Naive thymus-derived CD4-positive, alpha-beta T cell (primary cell): ENCODE data around the gene ARNT2. TPM values are rescaled to one million over a fixed set of nuclear protein-coding genes. Genes with fewer than 3 reads are reported as not detected.

Experiments used
- ATAC-seq: fragments of 150-1000 bp; cut with Tn5 transposase; 2 replicates; pipeline ENCODE4 v1.10.0; 2021; ENCODE audit warnings: mild to moderate bottlenecking, moderate library complexity
- CTCF ChIA-PET: fragments of 350-600 bp; sonication (Branson Sonifier 250); formaldehyde crosslinking; loops from one replicate; lab custom pipeline; 2021; ENCODE audit warnings: antibody characterized with exemption; lab: Charles Lee
- POLR2A ChIA-PET: fragments of 350-600 bp; sonication (Branson Sonifier 250); formaldehyde crosslinking; loops from one replicate; lab custom pipeline; 2021; ENCODE audit warnings: antibody characterized with exemption, inconsistent platforms; lab: Charles Lee
- DNase-seq, 9 donors: peaks; one replicate each; pipeline versions ENCODE4 v3.0.0 to v3.0.0-alpha.2; 2020 to 2022; ENCODE audit warnings: mixed read lengths in 1 of 9
- H3K27ac ChIP-seq: one replicate; pipeline ENCODE4 v1.7.0; 2013; ENCODE audit warnings: mild to moderate bottlenecking, low read depth, low read length, moderate library complexity
- H3K27me3 ChIP-seq, 2 donors: one replicate each; pipeline ENCODE4 v1.7.0; 2013; ENCODE audit warnings: low read length in 2 of 2, mild to moderate bottlenecking in 2 of 2, moderate library complexity in 2 of 2; ENCODE audit not compliant: control insufficient read depth in 2 of 2, insufficient read depth in 2 of 2
- H3K36me3 ChIP-seq, 3 experiments: 1 replicate in 2 of 3; 2 replicates in 1 of 3; pipeline ENCODE4 v1.7.0; 2013; ENCODE audit warnings: low read length in 3 of 3, mild to moderate bottlenecking in 3 of 3, moderate library complexity in 1 of 3; ENCODE audit not compliant: insufficient read depth in 3 of 3, control insufficient read depth in 2 of 3
- H3K4me1 ChIP-seq, 2 donors: one replicate each; pipeline ENCODE4 v1.7.0; 2013; ENCODE audit warnings: low read length in 2 of 2, mild to moderate bottlenecking in 2 of 2, moderate library complexity in 1 of 2; ENCODE audit not compliant: control insufficient read depth in 2 of 2, insufficient read depth in 2 of 2
- H3K4me3 ChIP-seq: 2 replicates; pipeline ENCODE4 v1.7.0; 2013; ENCODE audit warnings: mild to moderate bottlenecking, low read length
- H3K9me3 ChIP-seq, 3 experiments: 1 replicate in 2 of 3; 2 replicates in 1 of 3; pipeline ENCODE4 v1.7.0; 2013; ENCODE audit warnings: low read length in 3 of 3; ENCODE audit not compliant: control insufficient read depth in 2 of 3
- H3K27ac Mint-ChIP-seq, 9 donors: one replicate each; pipeline ENCODE4 v1.8.0; 2020 to 2022; ENCODE audit warnings: mixed read lengths in 9 of 9, mild to moderate bottlenecking in 8 of 9, moderate library complexity in 5 of 9, inconsistent platforms in 2 of 9
- H3K27me3 Mint-ChIP-seq, 5 donors: one replicate each; pipeline ENCODE4 v1.8.0; 2021 to 2022; ENCODE audit warnings: mixed read lengths in 5 of 5, mild to moderate bottlenecking in 1 of 5
- H3K36me3 Mint-ChIP-seq, 5 donors: one replicate each; pipeline ENCODE4 v1.8.0; 2020 to 2022; ENCODE audit warnings: mixed read lengths in 5 of 5, mild to moderate bottlenecking in 3 of 5, inconsistent platforms in 1 of 5
- H3K4me1 Mint-ChIP-seq, 7 donors: one replicate each; pipeline ENCODE4 v1.8.0; 2020 to 2022; ENCODE audit warnings: mixed read lengths in 7 of 7, mild to moderate bottlenecking in 3 of 7, inconsistent platforms in 1 of 7
- H3K4me3 Mint-ChIP-seq, 10 donors: one replicate each; pipeline ENCODE4 v1.8.0; 2020 to 2022; ENCODE audit warnings: mild to moderate bottlenecking in 10 of 10, mixed read lengths in 10 of 10, moderate library complexity in 6 of 10, inconsistent platforms in 2 of 10
- H3K9me3 Mint-ChIP-seq, 11 donors: one replicate each; pipeline ENCODE4 v1.8.0; 2020 to 2022; ENCODE audit warnings: mixed read lengths in 11 of 11, mild to moderate bottlenecking in 4 of 11, inconsistent platforms in 1 of 11, moderate library complexity in 1 of 11
- intact Hi-C, 2 donors: fragments of 100-400 bp; cut with micrococcal nuclease; formaldehyde crosslinking; loops; one replicate each; pipeline ENCODE4 v1.15.1; 2023
- polyA plus RNA-seq, 2 donors: library from polyadenylated mRNA; unstranded; fragments of 300-500 nt; fragmentation: Illumina TruSeq; gene quantifications; one replicate each; pipeline ENCODE4 v1.2.3, GENCODE V29; 2021
- total RNA-seq, 6 experiments: library from RNA in 5 of 6; stranded (reverse) in 5 of 6; gene quantifications; 1 replicate in 5 of 6; 2 replicates in 1 of 6; pipeline ENCODE4 v1.2.3 and lab custom pipeline; 2021 to 2026

Gene ARNT2
- total and polyA plus RNA-seq, 7 experiments from 2014 or later, result not detected

- Histone ChIP-seq H3K27me3 (peaks cover 0 to 7% of the 10 kb centered on the region in 2 donors), H3K9me3 (no peaks in the 10 kb centered on the region), H3K36me3 (no peaks in the 10 kb centered on the region), H3K27ac (no peak overlapping the region), H3K4me3 (no peak overlapping the region), H3K4me1 (no peaks in the 10 kb centered on the region)
- no peak for DNase-seq
- H3K27me3 Mint-ChIP-seq, result peaks cover 0 to 16% (median 12%) of the 10 kb centered on the region in 5 donors
- no peaks in the 10 kb centered on the region for H3K9me3 Mint-ChIP-seq
- H3K4me3 Mint-ChIP-seq, result no peak overlapping the region
- CTCF ChIA-PET, result no interaction called here
- intact Hi-C loops, result no loop called here
- POLR2A ChIA-PET, result no interaction called here
- ATAC-seq, result no peak
- H3K4me1 Mint-ChIP-seq, result no peaks in the 10 kb centered on the region
- no peaks in the 10 kb centered on the region for H3K36me3 Mint-ChIP-seq
- no peak overlapping the region for H3K27ac Mint-ChIP-seq
Observed at GRCh38 chr15:80444680-80445251, 40.6 kb downstream of the ARNT2 start.

- Histone ChIP-seq H3K4me1 (no peaks in the 10 kb centered on the region), H3K9me3 (no peaks in the 10 kb centered on the region), H3K4me3 (no peak overlapping the region), H3K27ac (no peak overlapping the region), H3K36me3 (no peaks in the 10 kb centered on the region), H3K27me3 (peaks cover 0 to 7% of the 10 kb centered on the region in 2 donors)
- ChIA-PET POLR2A (no interaction called here), CTCF (interaction anchor here (0.6 to 1.0 kb wide), 3 partner anchors 9 to 516 kb away, joined by 3 read pairs; no protein-coding TSS in a partner anchor)
- Mint-ChIP-seq H3K4me3 (no peak overlapping the region), H3K27me3 (peaks cover 0 to 12% (median 10%) of the 10 kb centered on the region in 5 donors), H3K4me1 (no peaks in the 10 kb centered on the region), H3K36me3 (no peaks in the 10 kb centered on the region), H3K9me3 (no peaks in the 10 kb centered on the region), H3K27ac (no peak overlapping the region)
- DNase-seq, result no peak
- ATAC-seq, result no peak
- intact Hi-C loops, result no loop called here
Observed at GRCh38 chr15:80445300-80446041, 41.3 kb downstream of the ARNT2 start.

DNA sequence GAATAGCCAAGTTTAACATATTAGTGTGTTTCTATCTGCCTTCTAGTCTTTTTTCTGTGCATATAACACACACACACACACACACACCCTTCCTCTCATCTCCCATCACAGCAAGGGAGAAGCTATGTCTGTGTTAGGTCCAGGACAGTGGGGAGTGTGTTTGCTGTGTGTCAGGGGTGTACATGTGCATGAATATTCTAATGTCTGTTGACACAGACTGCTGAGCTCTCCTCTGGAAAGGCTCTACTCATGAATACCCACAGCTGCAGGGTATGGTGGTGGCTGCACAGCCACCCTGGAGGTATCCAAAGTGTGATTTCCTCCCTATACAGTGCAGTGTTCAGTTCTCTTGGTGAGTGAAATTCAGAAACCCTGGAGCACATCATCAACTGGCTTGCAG, 42.9 kb downstream of the ARNT2 start:
- ATAC-seq (no peak), DNase-seq (no peak)
- H3K36me3 Mint-ChIP-seq, result no peaks in the 10 kb centered on the region
- H3K4me3 Mint-ChIP-seq, result no peak overlapping the region
- H3K4me1 Mint-ChIP-seq, result no peaks in the 10 kb centered on the region
- no peaks in the 10 kb centered on the region for H3K9me3 Mint-ChIP-seq
- H3K36me3 ChIP-seq, result no peaks in the 10 kb centered on the region
- POLR2A ChIA-PET, result no interaction called here
- no peak overlapping the region for H3K27ac Mint-ChIP-seq
- intact Hi-C loops, result no loop called here
- CTCF ChIA-PET, result interaction anchor here (0.6 to 1.2 kb wide), 2 partner anchors 8 to 44 kb away, joined by 3 read pairs; no protein-coding TSS in a partner anchor
- no peak overlapping the region for H3K4me3 ChIP-seq
- H3K27me3 Mint-ChIP-seq, result peaks cover 0 to 6% (median 1%) of the 10 kb centered on the region in 5 donors
- H3K9me3 ChIP-seq, result no peaks in the 10 kb centered on the region
- H3K27me3 ChIP-seq, result peaks cover 0 to under 1% of the 10 kb centered on the region in 2 donors
- no peaks in the 10 kb centered on the region for H3K4me1 ChIP-seq
- H3K27ac ChIP-seq, result no peak overlapping the region

- Mint-ChIP-seq H3K27me3 (peaks cover 0 to 4% (median 0%) of the 10 kb centered on the region in 5 donors), H3K4me1 (no peaks in the 10 kb centered on the region), H3K36me3 (no peaks in the 10 kb centered on the region), H3K27ac (no peak overlapping the region), H3K4me3 (no peak overlapping the region), H3K9me3 (no peaks in the 10 kb centered on the region)
- CTCF ChIA-PET, result interaction anchor here (1.1 to 1.9 kb wide), 3 partner anchors 323 to 520 kb away, joined by 3 to 7 read pairs (median 3); no protein-coding TSS in a partner anchor
- Histone ChIP-seq H3K27me3 (no peaks in the 10 kb centered on the region), H3K9me3 (no peaks in the 10 kb centered on the region), H3K4me1 (no peaks in the 10 kb centered on the region), H3K4me3 (no peak overlapping the region), H3K36me3 (no peaks in the 10 kb centered on the region), H3K27ac (no peak overlapping the region)
- POLR2A ChIA-PET, result no interaction called here
- no peak for ATAC-seq
- intact Hi-C loops, result no loop called here
- no peak for DNase-seq
Observed at GRCh38 chr15:80449825-80450224, 45.6 kb downstream of the ARNT2 start.

- DNase-seq (no peak), ATAC-seq (no peak)
- Mint-ChIP-seq H3K9me3 (no peaks in the 10 kb centered on the region), H3K36me3 (no peaks in the 10 kb centered on the region), H3K27me3 (peaks cover 0 to 9% (median 6%) of the 10 kb centered on the region in 5 donors), H3K4me1 (no peaks in the 10 kb centered on the region), H3K4me3 (no peak overlapping the region), H3K27ac (no peak overlapping the region)
- Histone ChIP-seq H3K4me1 (no peaks in the 10 kb centered on the region), H3K4me3 (no peak overlapping the region), H3K27me3 (no peaks in the 10 kb centered on the region), H3K36me3 (no peaks in the 10 kb centered on the region), H3K27ac (no peak overlapping the region), H3K9me3 (no peaks in the 10 kb centered on the region)
- CTCF ChIA-PET, result interaction anchor here (0.6 to 1.9 kb wide), 3 partner anchors 322 to 519 kb away, joined by 3 to 7 read pairs (median 3); no protein-coding TSS in a partner anchor
- POLR2A ChIA-PET, result no interaction called here
- intact Hi-C loops, result no loop called here
Observed at GRCh38 chr15:80450811-80451321, 46.7 kb downstream of the ARNT2 start.

DNA sequence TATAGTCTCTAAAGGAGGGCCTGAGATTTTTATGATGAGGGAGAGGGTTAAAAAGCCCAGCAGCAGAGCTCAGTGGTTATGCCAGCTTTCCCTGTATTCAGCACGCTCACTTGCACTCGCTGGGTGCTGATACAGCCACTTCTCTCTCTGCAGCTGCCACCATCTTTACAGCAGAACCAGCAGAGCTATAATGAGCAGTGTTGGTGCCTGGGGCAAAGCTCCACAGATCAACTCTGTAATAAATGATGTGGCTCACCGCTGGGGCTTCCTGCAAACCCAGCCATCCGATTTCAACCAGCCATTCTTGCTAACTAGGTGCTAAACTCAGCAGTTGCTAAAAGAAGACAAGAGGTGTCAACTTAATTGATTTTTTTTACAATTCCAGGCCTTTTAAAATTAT, 48.0 kb downstream of the ARNT2 start:
- H3K36me3 ChIP-seq, result no peaks in the 10 kb centered on the region
- CTCF ChIA-PET, result interaction anchor here (0.7 to 1.4 kb wide), 2 partner anchors 518 to 814 kb away, joined by 3 to 4 read pairs; no protein-coding TSS in a partner anchor
- H3K27me3 ChIP-seq, result no peaks in the 10 kb centered on the region
- DNase-seq, result no peak
- Mint-ChIP-seq H3K27me3 (peaks cover 0 to 10% (median 6%) of the 10 kb centered on the region in 5 donors), H3K9me3 (no peaks in the 10 kb centered on the region), H3K27ac (no peak overlapping the region), H3K4me1 (no peaks in the 10 kb centered on the region), H3K4me3 (no peak overlapping the region), H3K36me3 (no peaks in the 10 kb centered on the region)
- H3K4me3 ChIP-seq, result no peak overlapping the region
- no peak overlapping the region for H3K27ac ChIP-seq
- intact Hi-C loops, result no loop called here
- ATAC-seq, result no peak
- H3K9me3 ChIP-seq, result no peaks in the 10 kb centered on the region
- no peaks in the 10 kb centered on the region for H3K4me1 ChIP-seq
- POLR2A ChIA-PET, result no interaction called here
